NCI-H524 (cell line): ENCODE data around the gene ZC3H6.
"Not testable (repeated sequence)": the region's sequence is repeated elsewhere in the genome, so short reads cannot be mapped to it uniquely, and the experiment has no call there.

Experiments used
- DNase-seq, 2 experiments: peaks; one replicate each; lab custom pipeline; 2025; lab: John Stamatoyannopoulos, UW

Gene ZC3H6

DNA sequence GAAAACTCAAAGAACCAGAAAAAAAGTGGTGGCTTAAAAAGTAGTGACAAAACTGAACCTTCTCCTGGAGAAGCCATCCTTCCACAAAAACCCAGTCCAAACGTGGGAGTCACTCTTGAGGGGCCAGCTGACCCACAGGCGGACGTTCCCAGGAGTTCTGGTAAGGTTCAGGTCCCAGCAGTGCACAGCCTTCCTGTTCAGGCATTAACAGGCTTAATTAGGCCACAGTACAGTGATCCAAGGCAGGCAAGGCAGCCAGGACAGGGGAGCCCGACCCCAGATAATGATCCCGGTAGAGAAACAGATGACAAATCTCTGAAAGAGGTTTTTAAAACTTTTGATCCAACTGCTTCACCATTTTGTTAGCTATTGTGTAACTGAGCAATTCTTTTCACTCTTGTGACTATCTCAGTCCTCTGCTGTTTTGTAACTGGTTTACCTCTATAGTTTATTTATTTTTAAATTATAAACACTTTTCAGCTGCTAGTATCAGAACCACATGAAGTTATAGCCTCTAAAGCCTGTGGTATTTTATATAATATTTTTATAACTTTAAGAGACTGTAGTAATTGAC lies 56.8 kb downstream of the ZC3H6 start:
- DNase-seq: no peak

DNA sequence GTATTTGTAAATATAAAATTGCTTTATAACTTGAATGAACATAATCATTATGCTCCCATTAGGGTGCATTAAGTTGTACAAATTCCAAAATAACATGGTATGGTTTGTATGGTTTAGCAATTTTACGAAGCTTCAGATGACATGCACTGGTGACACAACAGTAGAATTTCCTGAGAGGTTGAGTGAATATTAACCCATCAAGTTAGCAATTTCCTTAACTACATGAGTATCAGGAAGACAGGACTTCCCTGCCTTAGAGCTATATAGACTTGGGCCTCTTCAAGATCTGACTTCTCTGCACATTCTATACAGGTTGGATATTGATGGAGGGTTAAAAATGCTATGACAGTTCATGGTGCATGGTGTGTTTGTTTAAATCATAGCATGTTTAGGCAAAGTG lies 60.2 kb downstream of the ZC3H6 start:
- DNase-seq: no peak

GRCh38 chr2:112339986-112340385 lies 64.6 kb downstream of the ZC3H6 start:
- DNase-seq: no peak

- no peak for DNase-seq
Measured at GRCh38 chr2:112340475-112341267, 65.3 kb downstream of the ZC3H6 start.

DNA sequence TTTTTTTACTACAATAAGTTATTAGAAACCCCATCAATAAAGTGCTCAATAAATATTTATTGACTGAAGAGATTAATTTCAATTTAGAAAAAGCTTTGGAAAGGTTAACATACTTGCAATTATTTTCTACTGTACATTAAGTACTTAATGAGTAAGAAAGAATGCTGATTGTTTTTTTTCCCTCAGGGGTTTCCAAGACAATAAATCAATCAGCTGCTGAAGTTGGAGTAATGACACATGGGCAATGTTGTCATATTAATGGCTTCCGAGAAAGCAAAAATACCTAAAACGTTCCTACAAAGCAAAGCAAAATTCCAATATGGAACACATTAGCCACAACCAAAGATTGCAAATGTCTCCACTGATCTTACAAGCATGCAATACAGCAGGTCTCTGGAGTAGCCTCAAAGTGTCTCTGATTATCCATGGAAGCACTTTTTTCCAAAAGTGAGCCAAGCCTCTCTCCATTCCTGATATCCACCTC lies 66.7 kb downstream of the ZC3H6 start:
- DNase-seq: no peak

GRCh38 chr2:112343827-112344585 lies 68.6 kb downstream of the ZC3H6 start:
- no peak for DNase-seq

DNA sequence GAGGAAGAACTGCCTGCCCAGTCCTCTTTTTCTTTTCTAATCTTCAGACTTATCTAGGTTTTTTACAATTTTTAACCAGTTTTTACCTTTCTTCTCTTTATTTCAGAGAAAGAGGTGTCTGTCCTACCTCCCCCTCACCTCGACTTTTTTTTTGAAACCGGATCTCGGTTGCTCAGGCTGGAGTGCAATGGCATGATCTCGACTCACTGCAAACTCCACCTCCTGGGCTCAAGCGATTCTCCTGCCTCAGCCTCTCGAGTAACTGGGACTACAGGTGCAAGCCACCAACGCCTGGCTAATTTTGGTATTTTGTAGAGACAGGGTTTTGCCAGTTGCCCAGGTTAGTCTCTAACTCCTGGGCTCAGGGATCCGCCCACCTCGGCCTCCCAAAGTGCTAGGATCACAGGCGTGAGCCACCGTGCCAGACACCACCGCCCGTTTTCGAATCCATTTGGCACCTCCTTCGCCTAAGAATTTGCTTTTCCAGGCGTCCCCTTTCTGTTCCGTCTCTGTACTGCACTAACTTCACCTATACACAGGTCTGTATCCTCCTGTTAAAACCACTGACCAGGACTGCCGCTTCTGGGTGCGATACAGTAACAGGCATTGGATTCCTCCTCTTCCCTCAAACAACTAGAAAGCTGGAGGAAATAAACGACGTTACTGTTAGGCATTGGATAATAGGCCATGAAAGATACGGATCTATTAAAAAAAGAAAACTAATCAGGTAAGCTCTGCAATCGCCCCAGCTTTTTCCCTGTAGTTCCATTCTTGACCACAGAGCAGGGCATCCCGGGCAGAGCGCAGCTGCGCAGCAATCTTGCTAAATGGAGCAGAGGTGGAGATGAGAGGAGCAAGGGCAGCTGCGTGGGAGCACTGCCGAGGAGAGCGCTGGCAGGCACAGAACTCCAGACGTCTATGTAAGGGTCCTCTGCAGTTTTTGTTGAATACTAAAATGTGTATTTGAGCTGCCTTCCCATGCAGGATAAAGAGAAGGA lies 69.9 kb downstream of the ZC3H6 start:
- DNase-seq: no peak

DNA sequence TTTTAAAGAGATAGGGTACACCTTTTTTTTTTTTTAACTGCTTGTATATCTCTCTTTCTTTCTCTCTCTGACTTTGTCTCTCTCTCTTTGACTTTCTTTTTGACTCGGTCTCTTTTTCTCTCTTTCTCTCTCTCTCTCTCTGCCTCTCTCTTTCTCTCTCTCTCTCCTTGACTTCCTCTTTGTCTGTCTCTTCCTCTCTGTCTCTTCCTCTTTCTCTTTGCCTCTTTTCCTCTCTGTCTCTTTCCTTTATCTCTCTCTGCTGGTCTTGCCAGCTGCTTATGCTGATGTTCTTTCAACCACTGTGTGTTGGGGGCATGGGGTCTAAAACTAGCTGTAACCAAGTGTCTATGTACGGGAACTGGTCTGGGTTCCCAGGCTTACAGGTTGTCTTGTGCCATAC lies 76.9 kb downstream of the ZC3H6 start:
- not testable (repeated sequence) for DNase-seq

- DNase-seq: not testable (repeated sequence)
Measured at GRCh38 chr2:112352809-112353603, 77.6 kb downstream of the ZC3H6 start.

DNA sequence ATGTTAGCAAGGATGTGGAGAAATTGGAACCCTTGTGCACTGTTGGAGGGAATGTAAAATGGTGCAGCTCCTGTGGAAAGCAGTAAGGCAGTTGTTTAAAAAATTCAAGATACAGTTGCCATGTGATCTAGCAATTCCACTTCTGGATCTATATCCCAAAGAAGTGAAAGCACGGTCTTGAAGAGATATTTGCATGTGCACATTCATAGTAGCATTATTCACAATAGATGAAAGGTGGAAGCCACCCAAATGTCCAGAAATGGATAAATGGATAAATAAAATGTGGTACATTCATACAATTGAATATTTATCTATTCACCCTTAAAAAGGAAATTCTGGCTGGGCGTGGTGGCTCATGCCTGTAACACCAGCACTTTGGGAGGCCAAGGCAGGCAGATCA lies 78.9 kb downstream of the ZC3H6 start:
- DNase-seq: not testable (repeated sequence)

DNA sequence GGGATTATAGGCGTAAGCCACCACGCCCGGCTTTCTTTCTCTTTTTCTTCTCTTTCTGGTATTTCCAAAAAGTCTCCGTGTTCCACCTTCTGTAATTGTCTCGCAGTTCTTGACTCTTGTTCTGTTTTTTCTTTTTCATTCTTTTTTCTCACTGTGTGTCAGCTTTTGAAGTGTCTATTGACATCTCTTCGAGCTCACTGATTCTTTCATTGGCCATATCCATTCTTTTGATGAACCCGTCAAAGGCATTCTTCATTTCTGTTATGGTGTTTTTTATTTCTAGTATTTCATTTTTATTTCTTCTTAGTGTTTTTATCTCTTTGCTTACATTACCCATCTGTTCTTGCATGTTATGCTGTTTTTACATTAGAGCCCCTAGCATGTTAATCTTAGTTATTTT lies 84.7 kb downstream of the ZC3H6 start:
- not testable (repeated sequence) for DNase-seq
